Uterus (tissue), 2 donors: ENCODE measurements around the gene RNF113A.

ENCODE experiments used
- POLR2A ChIP-seq, 2 donors: fragments of 450-650 bp; IDR thresholded peaks; one replicate each; pipeline ENCODE4 v1.6.1; 2016; ENCODE audit warnings: antibody characterized with exemption in 2 of 2, mild to moderate bottlenecking in 1 of 2, moderate library complexity in 1 of 2
- TF ChIP-seq, protein P1 (sequence below), 4 experiments: fragments of 200-600 bp in 2 of 4; fragments of 450-650 bp in 2 of 4; sonication (generic) in 2 of 4; IDR thresholded peaks; one replicate each; pipeline ENCODE4 v1.5.1; 2016 to 2019; ENCODE audit warnings: antibody characterized with exemption in 4 of 4, mild to moderate bottlenecking in 2 of 4, moderate library complexity in 1 of 4

DNA sequence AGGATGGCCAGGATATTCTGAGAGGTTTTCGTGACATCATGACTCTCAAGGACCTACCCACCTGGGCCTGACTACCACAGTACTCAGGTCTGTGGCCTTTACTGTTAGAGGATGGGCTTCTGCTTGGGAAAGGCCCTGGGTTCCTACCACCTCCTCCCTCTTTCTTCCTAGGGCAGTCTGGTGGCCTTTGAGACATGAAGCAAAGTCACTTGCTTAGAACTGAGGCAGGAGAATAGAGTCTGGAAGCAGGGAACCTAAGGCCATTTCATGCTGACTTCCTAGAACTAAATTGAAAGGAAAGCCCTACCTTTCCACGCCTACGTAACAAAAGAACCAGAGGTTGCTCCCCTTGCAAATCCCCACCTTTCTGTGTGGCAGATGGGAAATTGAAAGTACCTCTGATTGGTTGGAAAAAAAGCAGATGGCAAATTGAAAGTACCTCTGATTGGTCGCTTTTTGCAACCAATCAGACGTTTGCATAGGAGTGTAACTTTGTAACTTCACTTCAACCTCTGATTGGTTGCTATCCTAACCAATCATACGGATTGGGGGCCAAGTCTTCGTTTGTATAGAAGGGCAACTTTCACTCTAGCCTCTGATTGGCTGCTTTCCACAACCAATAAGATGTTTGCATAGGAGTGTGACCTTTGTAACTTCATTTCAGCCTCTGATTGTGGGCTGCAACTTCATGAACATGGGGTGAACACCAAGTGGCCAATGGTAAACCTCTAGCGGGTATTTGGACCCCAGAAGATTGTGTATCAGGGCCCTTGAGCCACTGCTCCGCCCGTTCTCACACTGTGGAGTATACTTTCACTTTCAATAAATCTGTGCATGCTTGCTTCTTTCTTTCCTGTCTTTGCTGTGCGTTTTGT is 14.3 kb upstream of the RNF113A start:
- TF ChIP-seq, protein P1, sequence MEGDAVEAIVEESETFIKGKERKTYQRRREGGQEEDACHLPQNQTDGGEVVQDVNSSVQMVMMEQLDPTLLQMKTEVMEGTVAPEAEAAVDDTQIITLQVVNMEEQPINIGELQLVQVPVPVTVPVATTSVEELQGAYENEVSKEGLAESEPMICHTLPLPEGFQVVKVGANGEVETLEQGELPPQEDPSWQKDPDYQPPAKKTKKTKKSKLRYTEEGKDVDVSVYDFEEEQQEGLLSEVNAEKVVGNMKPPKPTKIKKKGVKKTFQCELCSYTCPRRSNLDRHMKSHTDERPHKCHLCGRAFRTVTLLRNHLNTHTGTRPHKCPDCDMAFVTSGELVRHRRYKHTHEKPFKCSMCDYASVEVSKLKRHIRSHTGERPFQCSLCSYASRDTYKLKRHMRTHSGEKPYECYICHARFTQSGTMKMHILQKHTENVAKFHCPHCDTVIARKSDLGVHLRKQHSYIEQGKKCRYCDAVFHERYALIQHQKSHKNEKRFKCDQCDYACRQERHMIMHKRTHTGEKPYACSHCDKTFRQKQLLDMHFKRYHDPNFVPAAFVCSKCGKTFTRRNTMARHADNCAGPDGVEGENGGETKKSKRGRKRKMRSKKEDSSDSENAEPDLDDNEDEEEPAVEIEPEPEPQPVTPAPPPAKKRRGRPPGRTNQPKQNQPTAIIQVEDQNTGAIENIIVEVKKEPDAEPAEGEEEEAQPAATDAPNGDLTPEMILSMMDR (IDR thresholded peaks at IDR 0.05): no peak
- no peak for TF ChIP-seq POLR2A (IDR thresholded peaks at IDR 0.05)
